ENCODE results near the gene BRD2.

The BRD2 gene

DNA sequence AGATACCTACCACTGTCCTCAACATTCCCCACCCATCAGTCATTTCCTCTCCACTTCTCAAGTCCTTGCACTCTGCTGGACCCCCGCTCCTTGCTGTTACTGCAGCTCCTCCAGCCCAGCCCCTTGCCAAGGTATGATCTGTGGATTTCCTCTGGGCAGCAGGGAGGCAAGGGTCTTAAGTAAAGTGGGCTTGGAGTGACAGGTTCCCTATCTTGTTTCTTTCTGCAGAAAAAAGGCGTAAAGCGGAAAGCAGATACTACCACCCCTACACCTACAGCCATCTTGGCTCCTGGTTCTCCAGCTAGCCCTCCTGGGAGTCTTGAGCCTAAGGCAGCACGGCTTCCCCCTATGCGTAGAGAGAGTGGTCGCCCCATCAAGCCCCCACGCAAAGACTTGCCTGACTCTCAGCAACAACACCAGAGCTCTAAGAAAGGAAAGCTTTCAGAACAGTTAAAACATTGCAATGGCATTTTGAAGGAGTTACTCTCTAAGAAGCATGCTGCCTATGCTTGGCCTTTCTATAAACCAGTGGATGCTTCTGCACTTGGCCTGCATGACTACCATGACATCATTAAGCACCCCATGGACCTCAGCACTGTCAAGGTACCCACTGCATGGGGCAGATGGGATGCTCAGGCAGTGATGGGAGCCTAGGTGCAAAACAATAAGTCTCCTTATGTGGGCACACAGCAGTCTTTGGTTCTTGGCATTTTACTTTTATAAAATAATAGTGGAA lies 8.1 kb downstream of the BRD2 start:
- Histone ChIP-seq H4K91ac (ENCODE audit: low read depth, low read length, poor library complexity) (no peak overlapping the region), H3K4me3 (ENCODE audit: low read length in 2 of 2) (no peak overlapping the region), H2BK12ac (ENCODE audit: low read length) (no peak overlapping the region), H3K18ac (ENCODE audit: low read length) (no peak overlapping the region), H2BK120ac (ENCODE audit: low read depth, low read length) (no peak overlapping the region), H2AFZ (ENCODE audit: low read length) (no peak overlapping the region), H4K8ac (ENCODE audit: low read depth, low read length) (no peak overlapping the region), H3K36me3 (replicated peaks in 1 of 2; ENCODE audit: control insufficient read depth in 2 of 2, insufficient read depth in 2 of 2, low read length in 2 of 2) (peaks cover 70 to 95% of the 10 kb centered on the region in 2 donors), H3K79me1 (ENCODE audit: low read depth, low read length) (peaks cover 12% of the 10 kb centered on the region), H3K4me1 (ENCODE audit: control insufficient read depth in 2 of 2, insufficient read depth in 1 of 2, low read depth in 1 of 2, low read length in 2 of 2) (peaks cover 3% of the 10 kb centered on the region in 2 donors), H2AK5ac (ENCODE audit: low read depth, low read length) (no peak overlapping the region), H2BK5ac (ENCODE audit: low read length) (no peak overlapping the region), H3K9ac (ENCODE audit: low read depth, low read length, poor library complexity) (no peak overlapping the region), H3K4me2 (ENCODE audit: insufficient read depth, low read length, poor library complexity, severe bottlenecking) (no peak overlapping the region), H3K9me3 (replicated peaks in 1 of 2; ENCODE audit: control insufficient read depth in 2 of 2, insufficient read depth in 1 of 2, low read depth in 1 of 2, low read length in 2 of 2) (no peaks in the 10 kb centered on the region), H3K23ac (ENCODE audit: low read depth, low read length, poor library complexity) (peak overlapping the region; percentile 13), H3K4ac (ENCODE audit: low read length) (no peak overlapping the region), H3K27me3 (ENCODE audit: control insufficient read depth in 3 of 3, insufficient read depth in 3 of 3, low read depth in 1 of 3, low read length in 3 of 3) (no peaks in the 10 kb centered on the region), H2BK15ac (ENCODE audit: low read length) (no peak overlapping the region), H3K27ac (replicated peaks; ENCODE audit: low read length) (no peak overlapping the region), H3K14ac (ENCODE audit: low read length) (no peak overlapping the region)
- WGBS, 2 donors (ENCODE audit: extremely low coverage in 2 of 2, insufficient read length in 2 of 2, insufficient replicate concordance in 1 of 2): no CpG with 5 or more reads among the region's 7 CpGs
- DNase-seq (ENCODE audit: low spot score): no peak

DNA sequence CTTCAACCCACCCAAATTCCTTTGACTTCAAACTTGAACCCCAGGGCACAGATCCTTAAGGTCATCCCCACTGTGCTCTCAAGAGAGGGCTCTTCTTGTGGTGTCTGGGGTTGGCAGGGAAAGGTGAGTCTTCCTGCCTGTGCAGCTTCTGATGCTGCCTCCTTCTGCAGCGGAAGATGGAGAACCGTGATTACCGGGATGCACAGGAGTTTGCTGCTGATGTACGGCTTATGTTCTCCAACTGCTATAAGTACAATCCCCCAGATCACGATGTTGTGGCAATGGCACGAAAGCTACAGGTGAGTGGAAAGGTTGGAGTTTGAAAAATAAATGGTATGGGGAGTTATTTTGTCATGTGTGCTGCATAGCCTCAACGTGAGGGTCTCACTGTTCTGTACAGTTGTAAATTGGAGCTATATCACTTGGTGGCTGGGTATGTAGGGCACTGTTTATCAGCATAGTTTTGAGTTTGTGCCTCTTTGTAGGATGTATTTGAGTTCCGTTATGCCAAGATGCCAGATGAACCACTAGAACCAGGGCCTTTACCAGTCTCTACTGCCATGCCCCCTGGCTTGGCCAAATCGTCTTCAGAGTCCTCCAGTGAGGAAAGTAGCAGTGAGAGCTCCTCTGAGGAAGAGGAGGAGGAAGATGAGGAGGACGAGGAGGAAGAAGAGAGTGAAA lies 9.0 kb downstream of the BRD2 start:
- Histone ChIP-seq H3K4me2 (ENCODE audit: insufficient read depth, low read length, poor library complexity, severe bottlenecking) (no peak overlapping the region), H3K4ac (ENCODE audit: low read length) (no peak overlapping the region), H3K9me3 (replicated peaks in 1 of 2; ENCODE audit: control insufficient read depth in 2 of 2, insufficient read depth in 1 of 2, low read depth in 1 of 2, low read length in 2 of 2) (no peaks in the 10 kb centered on the region), H3K36me3 (replicated peaks in 1 of 2; ENCODE audit: control insufficient read depth in 2 of 2, insufficient read depth in 2 of 2, low read length in 2 of 2) (peaks cover 70 to 100% of the 10 kb centered on the region in 2 donors), H3K18ac (ENCODE audit: low read length) (no peak overlapping the region), H4K8ac (ENCODE audit: low read depth, low read length) (no peak overlapping the region), H3K9ac (ENCODE audit: low read depth, low read length, poor library complexity) (no peak overlapping the region), H2AK5ac (ENCODE audit: low read depth, low read length) (no peak overlapping the region), H2BK120ac (ENCODE audit: low read depth, low read length) (no peak overlapping the region), H3K4me3 (ENCODE audit: low read length in 2 of 2) (no peak overlapping the region), H3K14ac (ENCODE audit: low read length) (no peak overlapping the region), H3K79me1 (ENCODE audit: low read depth, low read length) (peaks cover 12% of the 10 kb centered on the region), H3K23ac (ENCODE audit: low read depth, low read length, poor library complexity) (no peak overlapping the region), H2BK12ac (ENCODE audit: low read length) (no peak overlapping the region), H3K27me3 (ENCODE audit: control insufficient read depth in 3 of 3, insufficient read depth in 3 of 3, low read depth in 1 of 3, low read length in 3 of 3) (no peaks in the 10 kb centered on the region), H4K91ac (ENCODE audit: low read depth, low read length, poor library complexity) (no peak overlapping the region), H3K4me1 (ENCODE audit: control insufficient read depth in 2 of 2, insufficient read depth in 1 of 2, low read depth in 1 of 2, low read length in 2 of 2) (peaks cover 1 to 3% of the 10 kb centered on the region in 2 donors), H2BK15ac (ENCODE audit: low read length) (no peak overlapping the region), H3K27ac (replicated peaks; ENCODE audit: low read length) (no peak overlapping the region), H2AFZ (ENCODE audit: low read length) (no peak overlapping the region), H2BK5ac (ENCODE audit: low read length) (no peak overlapping the region)
- no CpG with 5 or more reads among the region's 10 CpGs for WGBS, 2 donors (ENCODE audit: extremely low coverage in 2 of 2, insufficient read length in 2 of 2, insufficient replicate concordance in 1 of 2)
- DNase-seq (ENCODE audit: low spot score): no peak

DNA sequence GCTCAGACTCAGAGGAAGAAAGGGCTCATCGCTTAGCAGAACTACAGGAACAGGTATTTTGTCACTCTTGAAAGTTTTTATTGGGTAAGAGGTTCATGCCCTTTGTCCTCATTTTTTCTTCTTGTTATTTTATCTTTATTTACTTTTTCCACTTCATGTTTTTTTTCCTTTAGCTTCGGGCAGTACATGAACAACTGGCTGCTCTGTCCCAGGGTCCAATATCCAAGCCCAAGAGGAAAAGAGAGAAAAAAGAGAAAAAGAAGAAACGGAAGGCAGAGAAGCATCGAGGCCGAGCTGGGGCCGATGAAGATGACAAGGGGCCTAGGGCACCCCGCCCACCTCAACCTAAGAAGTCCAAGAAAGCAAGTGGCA lies 9.5 kb downstream of the BRD2 start:
- Histone ChIP-seq H2AK5ac (ENCODE audit: low read depth, low read length) (no peak overlapping the region), H3K79me1 (ENCODE audit: low read depth, low read length) (peaks cover 12% of the 10 kb centered on the region), H2BK120ac (ENCODE audit: low read depth, low read length) (no peak overlapping the region), H3K4me1 (ENCODE audit: control insufficient read depth in 2 of 2, insufficient read depth in 1 of 2, low read depth in 1 of 2, low read length in 2 of 2) (peaks cover 1 to 3% of the 10 kb centered on the region in 2 donors), H2BK5ac (ENCODE audit: low read length) (no peak overlapping the region), H3K9me3 (replicated peaks in 1 of 2; ENCODE audit: control insufficient read depth in 2 of 2, insufficient read depth in 1 of 2, low read depth in 1 of 2, low read length in 2 of 2) (no peaks in the 10 kb centered on the region), H3K18ac (ENCODE audit: low read length) (no peak overlapping the region), H3K4ac (ENCODE audit: low read length) (no peak overlapping the region), H2BK15ac (ENCODE audit: low read length) (no peak overlapping the region), H3K27ac (replicated peaks; ENCODE audit: low read length) (no peak overlapping the region), H3K27me3 (ENCODE audit: control insufficient read depth in 3 of 3, insufficient read depth in 3 of 3, low read depth in 1 of 3, low read length in 3 of 3) (no peaks in the 10 kb centered on the region), H3K4me2 (ENCODE audit: insufficient read depth, low read length, poor library complexity, severe bottlenecking) (no peak overlapping the region), H3K4me3 (ENCODE audit: low read length in 2 of 2) (no peak overlapping the region), H2BK12ac (ENCODE audit: low read length) (no peak overlapping the region), H2AFZ (ENCODE audit: low read length) (no peak overlapping the region), H3K14ac (ENCODE audit: low read length) (no peak overlapping the region), H3K9ac (ENCODE audit: low read depth, low read length, poor library complexity) (no peak overlapping the region), H4K91ac (ENCODE audit: low read depth, low read length, poor library complexity) (no peak overlapping the region), H3K36me3 (replicated peaks in 1 of 2; ENCODE audit: control insufficient read depth in 2 of 2, insufficient read depth in 2 of 2, low read length in 2 of 2) (peaks cover 66 to 96% of the 10 kb centered on the region in 2 donors), H3K23ac (ENCODE audit: low read depth, low read length, poor library complexity) (no peak overlapping the region), H4K8ac (ENCODE audit: low read depth, low read length) (no peak overlapping the region)
- WGBS, 2 donors (ENCODE audit: extremely low coverage in 2 of 2, insufficient read length in 2 of 2, insufficient replicate concordance in 1 of 2): no CpG with 5 or more reads among the region's 7 CpGs
- DNase-seq (ENCODE audit: low spot score): no peak

DNA sequence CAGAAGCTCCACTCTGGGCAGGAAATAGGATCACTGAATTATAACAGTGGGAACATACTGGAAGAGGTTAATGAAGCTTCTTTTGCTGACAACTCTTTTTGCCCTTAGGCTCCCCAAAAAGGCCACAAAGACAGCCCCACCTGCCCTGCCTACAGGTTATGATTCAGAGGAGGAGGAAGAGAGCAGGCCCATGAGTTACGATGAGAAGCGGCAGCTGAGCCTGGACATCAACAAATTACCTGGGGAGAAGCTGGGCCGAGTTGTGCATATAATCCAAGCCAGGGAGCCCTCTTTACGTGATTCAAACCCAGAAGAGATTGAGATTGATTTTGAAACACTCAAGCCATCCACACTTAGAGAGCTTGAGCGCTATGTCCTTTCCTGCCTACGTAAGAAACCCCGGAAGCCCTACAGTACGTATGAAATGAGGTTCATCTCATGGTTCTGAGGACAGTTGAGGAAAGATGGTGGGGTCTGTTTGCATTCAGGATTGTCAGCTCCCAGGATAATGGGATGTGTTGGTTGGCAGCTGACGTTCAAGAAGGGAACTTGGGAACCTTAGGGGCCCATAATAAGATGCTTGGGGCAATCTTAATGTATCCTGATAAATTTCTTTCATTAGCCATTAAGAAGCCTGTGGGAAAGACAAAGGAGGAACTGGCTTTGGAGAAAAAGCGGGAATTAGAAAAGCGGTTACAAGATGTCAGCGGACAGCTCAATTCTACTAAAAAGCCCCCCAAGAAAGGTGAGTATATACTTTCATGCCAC lies 11.5 kb downstream of the BRD2 start:
- H3K36me3 ChIP-seq (replicated peaks in 1 of 2; ENCODE audit: control insufficient read depth in 2 of 2, insufficient read depth in 2 of 2, low read length in 2 of 2): peaks cover 53 to 76% of the 10 kb centered on the region in 2 donors
- no peak overlapping the region for H3K4me2 ChIP-seq (ENCODE audit: insufficient read depth, low read length, poor library complexity, severe bottlenecking)
- no peak overlapping the region for H3K4ac ChIP-seq (ENCODE audit: low read length)
- H3K4me3 ChIP-seq (ENCODE audit: low read length in 2 of 2): no peak overlapping the region
- no CpG with 5 or more reads among the region's 12 CpGs for WGBS, 2 donors (ENCODE audit: extremely low coverage in 2 of 2, insufficient read length in 2 of 2, insufficient replicate concordance in 1 of 2)
- H2BK5ac ChIP-seq (ENCODE audit: low read length): no peak overlapping the region
- no peak overlapping the region for H3K14ac ChIP-seq (ENCODE audit: low read length)
- no peak overlapping the region for H3K27ac ChIP-seq (replicated peaks; ENCODE audit: low read length)
- H3K18ac ChIP-seq (ENCODE audit: low read length): no peak overlapping the region
- H3K9ac ChIP-seq (ENCODE audit: low read depth, low read length, poor library complexity): no peak overlapping the region
- H2BK12ac ChIP-seq (ENCODE audit: low read length): no peak overlapping the region
- H2AK5ac ChIP-seq (ENCODE audit: low read depth, low read length): no peak overlapping the region
- H4K8ac ChIP-seq (ENCODE audit: low read depth, low read length): no peak overlapping the region
- no peaks in the 10 kb centered on the region for H3K9me3 ChIP-seq (replicated peaks in 1 of 2; ENCODE audit: control insufficient read depth in 2 of 2, insufficient read depth in 1 of 2, low read depth in 1 of 2, low read length in 2 of 2)
- no peaks in the 10 kb centered on the region for H3K27me3 ChIP-seq (ENCODE audit: control insufficient read depth in 3 of 3, insufficient read depth in 3 of 3, low read depth in 1 of 3, low read length in 3 of 3)
- H3K79me1 ChIP-seq (ENCODE audit: low read depth, low read length): peaks cover 12% of the 10 kb centered on the region
- H3K4me1 ChIP-seq (ENCODE audit: control insufficient read depth in 2 of 2, insufficient read depth in 1 of 2, low read depth in 1 of 2, low read length in 2 of 2): peaks cover 1 to 3% of the 10 kb centered on the region in 2 donors
- no peak overlapping the region for H2BK120ac ChIP-seq (ENCODE audit: low read depth, low read length)
- H2BK15ac ChIP-seq (ENCODE audit: low read length): no peak overlapping the region
- H3K23ac ChIP-seq (ENCODE audit: low read depth, low read length, poor library complexity): no peak overlapping the region
- H2AFZ ChIP-seq (ENCODE audit: low read length): no peak overlapping the region
- no peak overlapping the region for H4K91ac ChIP-seq (ENCODE audit: low read depth, low read length, poor library complexity)
- DNase-seq (ENCODE audit: low spot score): no peak

Data from neuronal stem cell (in vitro differentiated cells).